ENCODE data around the gene CC2D1A. TPM values are rescaled to one million over a fixed set of nuclear protein-coding genes. Genes with fewer than 3 reads are reported as not detected.

The CC2D1A gene
- total RNA-seq, 6 donors from 2014 or later, result 30.4 to 95.3 (median 35.3) TPM

DNA sequence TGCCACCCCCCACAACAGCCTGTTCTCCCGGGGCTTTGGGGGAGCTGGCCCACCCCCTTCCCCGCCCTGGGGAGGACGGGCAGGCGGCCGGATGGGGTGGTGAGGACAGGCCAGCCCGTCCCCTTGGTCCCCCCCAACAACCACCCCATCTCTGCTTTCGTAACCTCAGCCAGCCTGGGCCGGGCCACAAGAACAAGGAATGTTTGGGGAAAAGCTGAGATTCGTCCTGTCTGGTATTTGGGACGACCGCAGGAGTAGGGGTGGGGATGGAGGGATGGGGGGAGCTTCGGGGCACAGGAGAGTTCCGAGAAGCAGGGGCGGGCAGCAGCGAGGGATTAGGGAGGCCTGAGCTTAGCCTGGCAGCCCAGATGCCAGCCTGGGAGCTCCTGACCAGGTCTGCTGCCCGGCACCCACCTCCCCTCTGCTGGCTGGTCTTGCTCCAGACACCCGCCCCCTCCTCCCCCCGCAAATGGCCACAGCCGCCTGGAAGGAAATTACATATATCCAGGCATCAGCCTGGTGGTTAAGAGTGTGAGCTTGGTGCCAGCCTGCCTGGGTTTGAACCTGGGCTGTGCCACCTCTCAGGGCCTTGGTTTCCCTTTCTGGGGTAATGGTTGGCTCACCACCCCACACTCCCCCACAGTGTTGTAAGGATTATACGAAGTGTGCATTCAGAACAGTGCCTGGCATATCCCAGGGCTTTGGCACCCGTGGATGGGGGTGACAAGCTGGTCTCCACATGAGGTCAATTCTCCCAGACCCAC is 32.5 kb downstream of the CC2D1A start, which contains the start of gene PODNL1:
Gene PODNL1 (minus strand): TSS at position 117 of the 764 bp plus-strand sequence. CDS start 236 bp downstream, outside the sequence.
- WGBS, 2 donors, result 19 to 28% methylated on average over 20 of the region's 21 CpGs
- no peak for TF ChIP-seq POLR2AphosphoS5 (IDR thresholded peaks at IDR 0.05)
- Histone ChIP-seq H3K27ac (peak within 1 kb of the TSS in 1 of 4 donors; percentile 61), H3K9me3 (no peaks in the 10 kb centered on the region), H3K4me3 (peak within 1 kb of the TSS in 3 of 4 donors; percentile 28 to 42 (median 39)), H3K36me3 (no peaks in the 10 kb centered on the region), H3K27me3 (peaks cover 0 to 4% (median 0%) of the 10 kb centered on the region in 4 donors), H3K4me1 (peaks cover 0 to 12% (median 8%) of the 10 kb centered on the region in 4 donors)
- DNase-seq (peak in 1 of 2 donors; percentile 60), ATAC-seq (ENCODE audit: low FRiP score in 2 of 2) (peak; percentile 69 to 79)

DNA sequence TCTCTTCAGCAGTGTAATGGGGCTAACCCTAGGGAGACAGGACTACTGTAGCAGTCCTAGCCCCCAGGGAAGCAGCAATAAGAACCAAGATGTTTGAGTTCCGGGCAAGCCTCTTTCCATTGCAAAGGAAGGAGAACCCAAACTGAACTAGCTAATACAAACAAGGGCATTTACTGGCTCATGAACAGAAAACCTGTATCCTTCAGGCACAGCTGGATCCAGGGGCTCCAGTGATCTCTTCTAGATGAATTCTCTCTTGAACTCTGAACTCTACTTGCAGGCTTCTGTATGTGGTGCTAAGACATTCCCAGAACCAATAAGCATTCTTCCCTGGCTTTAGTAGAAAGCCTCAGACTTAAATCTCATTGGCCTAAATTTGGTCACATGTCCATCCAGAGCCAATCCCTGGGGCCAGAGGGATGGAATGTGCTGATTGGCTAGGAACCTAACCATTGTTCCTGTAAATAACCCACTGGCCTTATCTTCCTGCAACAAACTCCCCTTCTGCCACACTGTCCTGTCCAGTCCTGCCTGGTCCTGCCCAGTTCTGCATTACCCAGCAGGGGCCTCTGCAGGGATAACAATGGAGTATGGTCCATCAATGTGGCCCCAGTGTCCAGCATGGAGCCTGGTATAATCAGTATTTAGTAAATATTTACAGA is 36.2 kb downstream of the CC2D1A start:
- H3K4me3 ChIP-seq, result no peak overlapping the region
- no peak for DNase-seq
- H3K9me3 ChIP-seq, result no peaks in the 10 kb centered on the region
- ATAC-seq (ENCODE audit: low FRiP score in 2 of 2), result no peak
- 94 to 100% methylated on average over 1 of the region's 1 CpG for WGBS, 2 donors
- H3K36me3 ChIP-seq, result no peaks in the 10 kb centered on the region
- no peak for TF ChIP-seq POLR2A (IDR thresholded peaks at IDR 0.05)
- no peak for TF ChIP-seq EP300 (IDR thresholded peaks at IDR 0.05)
- TF ChIP-seq, protein P1, sequence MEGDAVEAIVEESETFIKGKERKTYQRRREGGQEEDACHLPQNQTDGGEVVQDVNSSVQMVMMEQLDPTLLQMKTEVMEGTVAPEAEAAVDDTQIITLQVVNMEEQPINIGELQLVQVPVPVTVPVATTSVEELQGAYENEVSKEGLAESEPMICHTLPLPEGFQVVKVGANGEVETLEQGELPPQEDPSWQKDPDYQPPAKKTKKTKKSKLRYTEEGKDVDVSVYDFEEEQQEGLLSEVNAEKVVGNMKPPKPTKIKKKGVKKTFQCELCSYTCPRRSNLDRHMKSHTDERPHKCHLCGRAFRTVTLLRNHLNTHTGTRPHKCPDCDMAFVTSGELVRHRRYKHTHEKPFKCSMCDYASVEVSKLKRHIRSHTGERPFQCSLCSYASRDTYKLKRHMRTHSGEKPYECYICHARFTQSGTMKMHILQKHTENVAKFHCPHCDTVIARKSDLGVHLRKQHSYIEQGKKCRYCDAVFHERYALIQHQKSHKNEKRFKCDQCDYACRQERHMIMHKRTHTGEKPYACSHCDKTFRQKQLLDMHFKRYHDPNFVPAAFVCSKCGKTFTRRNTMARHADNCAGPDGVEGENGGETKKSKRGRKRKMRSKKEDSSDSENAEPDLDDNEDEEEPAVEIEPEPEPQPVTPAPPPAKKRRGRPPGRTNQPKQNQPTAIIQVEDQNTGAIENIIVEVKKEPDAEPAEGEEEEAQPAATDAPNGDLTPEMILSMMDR (IDR thresholded peaks at IDR 0.05), result no peak
- TF ChIP-seq POLR2AphosphoS5 (IDR thresholded peaks at IDR 0.05), result no peak
- H3K4me1 ChIP-seq, result peaks cover 0 to 12% (median 8%) of the 10 kb centered on the region in 4 donors
- no peak overlapping the region for H3K27ac ChIP-seq
- peaks cover 0 to 4% (median 0%) of the 10 kb centered on the region in 4 donors for H3K27me3 ChIP-seq

DNA sequence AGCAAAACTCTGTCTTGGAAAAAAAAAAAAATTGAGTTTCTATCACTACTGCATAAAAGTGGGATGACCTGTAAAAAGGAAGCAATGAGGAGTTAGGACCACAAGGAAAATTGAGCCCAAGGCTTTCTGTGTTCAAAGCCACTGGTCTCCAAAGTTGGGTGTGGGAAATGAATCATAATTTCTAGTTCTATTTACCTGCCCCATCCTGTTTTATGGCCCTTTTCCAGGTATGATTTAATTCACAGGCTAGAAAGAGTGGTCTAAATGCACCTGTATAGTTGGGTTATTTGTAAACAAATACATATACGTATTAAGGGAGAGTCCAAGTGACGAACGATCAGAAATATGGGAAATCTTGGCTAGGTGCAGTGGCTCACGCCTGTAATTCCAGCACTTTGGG is 40.4 kb downstream of the CC2D1A start:
- DNase-seq (no peak), ATAC-seq (ENCODE audit: low FRiP score in 2 of 2) (no peak)
- no peaks in the 10 kb centered on the region for H3K4me1 ChIP-seq
- no peaks in the 10 kb centered on the region for H3K9me3 ChIP-seq
- TF ChIP-seq EP300 (IDR thresholded peaks at IDR 0.05) (no peak), POLR2A (IDR thresholded peaks at IDR 0.05) (no peak), POLR2AphosphoS5 (IDR thresholded peaks at IDR 0.05) (no peak)
- TF ChIP-seq, protein P1 (IDR thresholded peaks at IDR 0.05), result no peak
- no peak overlapping the region for H3K27ac ChIP-seq
- WGBS, 2 donors, result 90 to 93% methylated on average over 4 of the region's 4 CpGs
- no peak overlapping the region for H3K4me3 ChIP-seq
- H3K27me3 ChIP-seq, result no peaks in the 10 kb centered on the region
- H3K36me3 ChIP-seq, result no peaks in the 10 kb centered on the region

DNA sequence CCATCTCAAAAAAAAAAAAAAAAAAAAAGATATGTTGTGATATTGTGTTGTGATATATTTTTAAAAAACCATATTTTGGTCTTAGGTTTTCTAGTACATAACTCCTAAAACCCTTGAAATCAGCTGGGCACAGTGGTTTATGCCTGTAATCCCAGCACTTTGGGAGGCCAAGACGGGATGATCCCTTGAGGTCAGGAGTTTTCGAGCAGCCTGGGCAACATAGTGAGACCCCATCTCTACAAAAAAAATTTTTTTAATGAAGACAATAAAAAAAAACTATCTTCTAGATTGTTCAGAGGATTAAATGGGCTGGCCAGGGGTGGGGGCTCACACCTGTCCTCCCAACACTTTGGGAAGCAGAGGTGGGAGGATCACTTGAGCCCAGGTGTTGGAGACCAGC is 45.0 kb downstream of the CC2D1A start:
- no peak overlapping the region for H3K4me3 ChIP-seq
- 91 to 94% methylated on average over 2 of the region's 2 CpGs for WGBS, 2 donors
- ATAC-seq (ENCODE audit: low FRiP score in 2 of 2) (no peak), DNase-seq (no peak)
- H3K36me3 ChIP-seq, result peaks cover 8 to 18% (median 17%) of the 10 kb centered on the region in 4 donors
- no peak overlapping the region for H3K27ac ChIP-seq
- no peaks in the 10 kb centered on the region for H3K27me3 ChIP-seq
- H3K9me3 ChIP-seq, result no peaks in the 10 kb centered on the region
- peaks cover 11 to 17% (median 15%) of the 10 kb centered on the region in 4 donors for H3K4me1 ChIP-seq
- TF ChIP-seq EP300 (IDR thresholded peaks at IDR 0.05) (no peak), POLR2AphosphoS5 (IDR thresholded peaks at IDR 0.05) (no peak), POLR2A (IDR thresholded peaks at IDR 0.05) (no peak)
- TF ChIP-seq, protein P1 (IDR thresholded peaks at IDR 0.05), result no peak

- H3K9me3 ChIP-seq, result no peaks in the 10 kb centered on the region
- H3K27me3 ChIP-seq, result no peaks in the 10 kb centered on the region
- DNase-seq (no peak), ATAC-seq (ENCODE audit: low FRiP score in 2 of 2) (no peak)
- H3K36me3 ChIP-seq, result peaks cover 15 to 26% (median 24%) of the 10 kb centered on the region in 4 donors
- H3K27ac ChIP-seq, result peak overlapping the region in 1 of 4 donors; percentile 94
- peaks cover 11 to 17% (median 15%) of the 10 kb centered on the region in 4 donors for H3K4me1 ChIP-seq
- TF ChIP-seq, protein P1 (IDR thresholded peaks at IDR 0.05), result no peak
- TF ChIP-seq POLR2A (IDR thresholded peaks at IDR 0.05) (no peak), POLR2AphosphoS5 (IDR thresholded peaks at IDR 0.05) (no peak)
- WGBS, 2 donors, result 11 to 12% methylated on average over 17 to 20 of the region's 20 CpGs
- peak overlapping the region; percentile 35 to 86 (median 84) for H3K4me3 ChIP-seq
These were observed 45.8 kb downstream of the CC2D1A start for GRCh38 chr19:13951799-13952153.

Data from upper lobe of left lung (tissue), 6 donors.